ENCODE results near the gene AGRP.
"Not testable (repeated sequence)": the region's sequence is repeated elsewhere in the genome, so short reads cannot be mapped to it uniquely, and the experiment has no call there.

The AGRP gene, protein sequence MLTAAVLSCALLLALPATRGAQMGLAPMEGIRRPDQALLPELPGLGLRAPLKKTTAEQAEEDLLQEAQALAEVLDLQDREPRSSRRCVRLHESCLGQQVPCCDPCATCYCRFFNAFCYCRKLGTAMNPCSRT

DNA sequence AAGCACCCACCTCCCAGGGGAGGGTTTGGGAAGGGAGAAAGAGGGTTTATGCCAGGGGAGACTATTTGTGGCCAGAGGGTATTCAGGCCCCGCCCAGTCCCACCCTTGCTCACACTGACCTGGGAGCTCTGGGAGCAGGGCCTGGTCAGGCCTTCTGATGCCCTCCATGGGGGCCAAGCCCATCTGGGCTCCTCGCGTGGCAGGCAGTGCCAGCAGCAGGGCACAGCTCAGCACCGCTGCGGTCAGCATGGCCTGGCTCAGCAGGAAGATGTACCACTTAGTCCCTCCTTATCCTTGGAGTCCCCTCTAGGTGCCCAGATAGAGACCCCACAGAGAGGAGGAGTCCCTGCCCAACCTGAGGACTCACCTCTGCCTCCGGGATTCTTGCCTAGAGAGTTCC, at the start of gene AGRP:
TSS of gene AGRP (minus strand) at position 398 of the 400 bp plus-strand sequence. CDS start at position 249, 149 bp downstream.
- in situ Hi-C loops (cut with HindIII; ENCODE audit: low pct_ligation_motif_present, low pct_unique_long_range_greater_than_20kb, low sequenced_read_pairs) = no loop called here
- DNase-seq = no peak

DNA sequence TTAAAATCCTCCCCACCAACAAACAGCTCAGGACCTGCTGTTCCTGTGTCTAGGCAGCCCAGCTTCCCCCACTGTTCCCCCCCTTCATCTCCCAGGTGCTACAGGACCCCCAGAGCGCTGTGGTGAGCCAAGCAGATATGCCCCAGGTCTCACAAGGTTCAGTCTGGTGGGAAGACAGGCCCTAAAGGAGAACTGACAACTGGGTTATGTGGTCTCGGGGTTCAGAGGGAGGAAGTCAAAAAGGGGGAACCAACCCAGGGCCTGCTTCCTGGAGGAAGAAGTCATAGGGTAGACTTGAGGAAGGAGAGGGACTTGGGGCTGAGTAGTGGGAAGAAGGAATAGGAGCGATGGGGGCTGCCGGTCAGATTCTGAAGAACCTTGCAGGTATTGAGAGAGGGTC, 47.9 kb upstream of the AGRP start:
- DNase-seq = no peak
- in situ Hi-C loops (cut with HindIII; ENCODE audit: low pct_ligation_motif_present, low pct_unique_long_range_greater_than_20kb, low sequenced_read_pairs) = no loop called here

DNA sequence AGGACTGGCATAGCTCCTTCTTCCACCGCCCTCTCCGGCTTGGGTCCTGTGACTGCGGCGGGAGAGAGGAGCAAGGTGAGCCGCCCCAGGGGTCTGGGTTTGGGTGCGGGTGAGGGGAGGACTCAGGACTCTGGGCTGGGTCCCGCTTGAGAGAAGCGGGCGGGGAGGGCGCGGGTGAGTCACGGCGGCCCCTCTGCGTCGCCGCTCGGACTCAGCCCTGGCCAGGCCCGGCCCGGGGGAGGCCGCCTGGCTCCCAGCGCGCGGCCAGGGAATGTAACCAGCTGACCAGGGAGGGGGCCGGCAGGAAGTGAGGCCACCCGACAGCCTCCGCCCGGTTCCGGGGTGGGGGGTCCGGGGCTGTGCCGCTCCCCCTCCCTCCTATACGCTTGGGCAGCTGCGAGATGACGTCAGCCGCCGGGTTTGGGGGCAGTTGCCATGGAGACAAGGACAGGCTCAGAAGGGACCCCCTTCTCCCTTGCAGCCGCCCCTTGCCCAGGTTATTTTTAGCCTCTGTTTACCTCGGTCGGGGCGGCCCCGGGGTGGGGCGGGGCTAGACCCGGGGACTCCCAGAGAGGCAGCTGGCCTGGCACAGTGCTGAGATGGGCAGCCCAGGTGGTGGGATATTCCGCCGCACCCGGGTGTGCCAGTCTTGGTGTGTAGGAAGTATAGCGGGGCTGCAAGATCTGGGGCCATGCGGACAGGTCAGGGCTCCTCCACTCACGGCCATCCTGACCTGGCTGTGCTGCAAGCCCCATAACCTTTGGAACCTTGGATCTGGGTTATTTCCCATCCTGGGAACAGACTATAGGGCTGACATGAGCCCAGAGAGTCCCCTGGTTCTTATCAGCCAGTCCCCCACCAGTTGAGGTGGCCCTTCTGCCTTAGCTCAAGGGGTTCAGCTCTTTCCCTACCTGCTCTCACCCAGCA, 46.9 kb upstream of the AGRP start:
- peak; percentile 78 for DNase-seq
- in situ Hi-C loops (cut with HindIII; ENCODE audit: low pct_ligation_motif_present, low pct_unique_long_range_greater_than_20kb, low sequenced_read_pairs) = no loop called here

DNA sequence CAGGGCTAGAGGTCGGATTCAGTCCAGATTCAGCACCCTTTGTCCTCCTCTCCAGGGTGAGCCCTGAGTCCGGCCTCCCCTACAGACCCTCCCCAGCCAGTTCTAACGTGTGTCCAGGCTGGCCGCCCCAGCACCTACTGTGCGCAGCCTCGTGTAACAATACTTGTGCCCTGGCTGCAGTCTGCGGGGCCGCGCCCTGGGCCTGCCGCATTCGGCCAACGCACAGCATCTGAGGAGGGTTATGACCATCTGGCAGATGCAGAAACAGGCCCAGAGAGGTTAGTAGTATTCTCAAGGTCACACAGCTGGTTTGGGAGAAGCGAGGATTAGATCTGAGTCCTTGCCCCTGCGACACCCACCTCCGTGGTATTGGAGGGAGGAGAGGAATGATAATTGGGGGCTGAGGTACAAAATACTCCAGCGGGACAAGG, 46.2 kb upstream of the AGRP start:
- DNase-seq = peak; percentile 38
- in situ Hi-C loops (cut with HindIII; ENCODE audit: low pct_ligation_motif_present, low pct_unique_long_range_greater_than_20kb, low sequenced_read_pairs) = no loop called here

DNA sequence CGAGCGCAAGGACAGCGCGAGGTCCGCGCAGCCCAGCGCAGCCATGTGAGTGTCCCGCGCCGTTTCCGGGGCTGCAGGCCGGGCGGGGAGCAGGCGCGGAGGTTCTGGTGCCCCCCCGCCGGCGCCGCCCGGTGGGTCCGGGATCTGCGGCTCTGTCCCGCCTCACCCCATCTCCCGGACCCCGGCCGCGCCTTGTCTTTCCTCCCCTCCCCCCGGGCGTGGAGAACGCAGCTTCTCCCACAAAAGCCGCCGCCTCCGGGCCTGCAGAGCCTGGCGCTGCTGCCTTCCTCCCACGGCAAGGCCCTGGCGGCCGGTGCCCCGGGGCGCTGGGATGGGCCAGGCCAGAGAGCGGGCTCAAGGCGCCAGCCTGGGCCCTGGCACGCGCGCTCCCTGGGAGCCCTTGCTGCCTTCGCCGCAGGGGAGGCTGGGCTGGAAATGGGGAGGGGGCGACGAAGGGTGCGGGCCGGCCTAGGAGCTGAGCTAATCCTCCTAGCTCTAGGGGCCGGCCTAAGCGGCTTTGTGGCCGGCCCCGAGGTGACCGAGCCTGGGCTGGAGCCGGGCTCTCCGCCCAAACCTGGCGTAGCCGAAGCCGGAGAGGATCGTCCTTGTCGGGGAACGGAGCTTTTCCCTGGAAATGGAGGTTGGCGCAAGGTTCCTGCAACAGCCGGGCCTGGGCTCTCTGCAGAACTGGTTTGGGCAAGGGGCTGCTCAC, 45.7 kb upstream of the AGRP start:
- DNase-seq = peak; percentile 51
- in situ Hi-C loops (cut with HindIII; ENCODE audit: low pct_ligation_motif_present, low pct_unique_long_range_greater_than_20kb, low sequenced_read_pairs) = no loop called here

DNA sequence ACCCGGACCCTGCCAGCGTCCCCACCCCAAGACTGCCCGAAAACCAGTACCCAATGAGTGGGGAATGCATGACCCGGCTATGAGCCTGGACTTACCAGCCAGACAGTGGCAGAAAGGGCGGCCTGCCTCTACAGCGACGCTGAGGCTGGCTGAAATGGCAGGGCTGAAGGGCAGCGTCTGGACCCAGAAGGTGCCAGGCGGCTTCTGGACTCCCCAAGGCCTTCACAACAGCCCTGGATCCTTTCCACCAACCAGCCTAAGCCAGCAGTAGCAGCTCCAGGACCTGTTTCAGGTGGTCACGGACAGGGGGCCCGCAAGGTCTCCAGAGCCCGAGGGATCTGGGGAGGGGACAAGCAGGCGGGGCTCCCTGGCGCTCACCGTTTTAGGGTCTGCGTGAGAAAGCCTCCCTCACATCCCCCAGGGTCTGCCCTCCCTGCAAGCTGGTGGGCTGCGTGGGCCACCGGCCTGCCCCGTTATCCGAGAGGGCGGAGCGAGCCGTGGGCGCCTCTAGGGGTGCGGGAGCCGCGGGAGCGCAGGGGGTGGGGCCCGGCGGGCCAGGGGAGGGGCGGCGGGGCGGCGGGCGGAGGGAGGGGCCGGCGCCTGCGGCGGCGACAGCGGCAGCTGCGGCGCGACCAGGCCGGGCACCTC, 45.0 kb upstream of the AGRP start, which contains the start of gene RIPOR1:
TSS of gene RIPOR1 (plus strand) at position 608 of the 648 bp plus-strand sequence. CDS start 9,618 bp downstream, outside the sequence.
- DNase-seq = peak; percentile 53
- in situ Hi-C loops (cut with HindIII; ENCODE audit: low pct_ligation_motif_present, low pct_unique_long_range_greater_than_20kb, low sequenced_read_pairs) = no loop called here

DNA sequence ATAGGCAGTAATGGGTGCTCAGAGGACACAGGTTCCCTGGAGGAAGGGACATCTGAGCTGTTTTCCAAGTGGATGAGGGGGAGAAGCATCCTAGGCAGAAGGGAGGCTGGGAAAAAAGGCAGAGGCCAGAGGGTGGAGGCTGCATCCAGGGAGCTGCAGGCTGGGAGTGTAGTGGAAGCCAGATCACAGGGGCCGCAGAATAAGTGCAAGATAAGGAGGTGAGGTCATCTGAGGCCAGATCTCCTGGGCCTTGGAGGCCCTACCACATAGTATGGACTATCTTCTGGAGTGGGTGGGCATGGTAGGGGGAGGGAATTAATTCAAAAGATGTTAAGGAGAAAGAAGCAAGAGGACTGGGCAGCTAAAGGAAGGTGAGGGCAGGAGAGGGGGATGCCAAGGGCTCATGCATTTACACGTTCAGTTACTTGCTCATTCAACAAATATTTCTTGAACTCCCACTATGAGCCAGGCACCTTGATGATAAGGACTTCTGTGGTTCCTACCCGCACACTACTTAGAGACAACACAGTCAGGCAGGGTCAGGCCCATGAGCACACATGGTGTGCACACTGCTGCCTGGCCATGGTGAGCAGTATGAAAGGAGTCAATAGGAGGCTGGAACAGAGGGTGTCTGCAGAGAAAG, 42.9 kb upstream of the AGRP start:
- DNase-seq = no peak
- in situ Hi-C loops (cut with HindIII; ENCODE audit: low pct_ligation_motif_present, low pct_unique_long_range_greater_than_20kb, low sequenced_read_pairs) = no loop called here

DNA sequence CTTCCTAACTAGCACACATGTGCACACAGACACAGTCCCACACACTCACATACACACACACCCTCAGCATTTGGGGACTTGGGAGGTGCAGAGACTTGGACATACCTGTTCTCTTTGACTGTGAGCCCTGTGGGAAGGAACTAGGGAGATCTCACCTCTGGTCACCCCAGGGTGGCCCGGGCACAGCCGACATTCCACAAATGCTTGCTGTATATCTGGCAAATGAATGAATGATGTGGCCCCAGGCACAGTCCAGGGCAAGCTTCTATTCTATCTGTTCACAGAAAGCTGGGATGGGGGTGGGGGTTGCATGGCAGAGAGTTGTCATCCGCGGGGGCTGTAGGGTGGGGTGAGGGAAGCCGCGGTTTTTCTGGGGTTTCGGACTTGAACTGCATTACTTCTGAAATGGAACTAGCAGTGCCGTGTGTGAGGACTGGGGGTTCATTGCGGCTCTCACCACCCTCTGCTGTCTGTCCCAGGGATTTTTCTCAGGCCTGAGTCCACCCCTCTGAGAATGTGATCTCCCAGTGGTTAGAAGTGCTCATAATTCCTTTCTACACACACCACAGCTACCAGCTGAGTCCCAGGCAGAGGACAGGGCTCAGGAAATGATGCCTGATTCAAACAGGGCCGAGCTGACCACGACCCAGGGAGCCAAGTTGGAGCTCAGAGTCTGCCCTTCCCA, 42.0 kb upstream of the AGRP start:
- in situ Hi-C loops (cut with HindIII; ENCODE audit: low pct_ligation_motif_present, low pct_unique_long_range_greater_than_20kb, low sequenced_read_pairs) = no loop called here
- DNase-seq = peak; percentile 35

DNA sequence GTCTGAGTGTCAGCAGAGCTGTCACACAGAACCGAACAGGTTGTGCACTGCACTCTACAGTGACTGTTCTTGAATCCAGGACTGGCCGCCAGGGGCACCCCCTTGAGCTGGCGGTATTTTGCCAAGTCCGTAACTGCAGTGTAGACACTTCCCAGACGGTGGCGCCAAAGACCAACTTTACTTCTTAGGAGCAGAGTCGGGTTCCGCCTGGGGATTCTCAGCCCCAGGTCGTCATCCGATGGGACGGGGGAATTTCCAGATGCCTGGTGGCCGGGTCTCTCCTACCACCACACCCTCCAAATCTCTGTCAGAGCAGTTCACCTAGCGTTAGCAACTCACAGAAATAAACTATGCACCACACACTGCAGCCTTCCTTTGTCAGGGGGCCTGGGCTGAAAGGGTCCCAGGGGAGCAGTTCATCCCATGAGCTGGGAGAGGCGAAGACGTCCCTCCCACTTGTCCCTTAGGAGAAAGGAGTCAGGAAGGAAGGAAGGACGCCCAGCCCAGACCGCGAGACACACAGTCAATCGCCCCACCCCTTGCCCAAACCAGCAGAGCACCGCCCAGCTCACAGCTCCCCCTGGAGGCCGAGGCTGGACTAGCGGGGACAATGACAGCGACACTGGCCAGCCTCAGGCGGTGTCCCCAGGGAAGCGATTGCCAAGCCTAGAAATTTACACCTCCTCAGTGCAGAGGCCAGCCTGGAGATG, 37.9 kb upstream of the AGRP start:
- in situ Hi-C loops (cut with HindIII; ENCODE audit: low pct_ligation_motif_present, low pct_unique_long_range_greater_than_20kb, low sequenced_read_pairs) = no loop called here

DNA sequence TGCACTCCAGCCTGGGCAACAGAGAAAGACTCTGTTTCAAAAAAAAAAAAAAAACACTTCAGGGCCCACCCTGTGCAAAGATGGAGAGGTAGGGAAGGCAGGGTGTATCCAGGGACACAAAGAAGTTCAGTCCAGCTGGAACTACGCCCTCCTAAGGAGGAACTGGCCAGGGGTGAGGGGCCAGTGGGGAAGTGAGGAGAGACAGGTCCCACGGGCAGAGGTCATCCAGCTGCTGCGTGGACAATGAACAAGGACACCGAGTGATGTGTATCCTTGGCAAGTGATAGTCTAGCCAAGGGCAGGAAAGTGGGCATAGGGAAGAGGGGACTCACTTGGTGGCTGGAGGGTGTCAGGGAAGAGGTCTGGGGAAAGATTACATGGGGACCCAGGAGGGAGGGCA, 35.9 kb upstream of the AGRP start:
- no peak for DNase-seq
- in situ Hi-C loops (cut with HindIII; ENCODE audit: low pct_ligation_motif_present, low pct_unique_long_range_greater_than_20kb, low sequenced_read_pairs) = no loop called here

More for the DNA sequence above, 37.9 kb upstream of the AGRP start:
- peak; percentile 98 for DNase-seq

DNA sequence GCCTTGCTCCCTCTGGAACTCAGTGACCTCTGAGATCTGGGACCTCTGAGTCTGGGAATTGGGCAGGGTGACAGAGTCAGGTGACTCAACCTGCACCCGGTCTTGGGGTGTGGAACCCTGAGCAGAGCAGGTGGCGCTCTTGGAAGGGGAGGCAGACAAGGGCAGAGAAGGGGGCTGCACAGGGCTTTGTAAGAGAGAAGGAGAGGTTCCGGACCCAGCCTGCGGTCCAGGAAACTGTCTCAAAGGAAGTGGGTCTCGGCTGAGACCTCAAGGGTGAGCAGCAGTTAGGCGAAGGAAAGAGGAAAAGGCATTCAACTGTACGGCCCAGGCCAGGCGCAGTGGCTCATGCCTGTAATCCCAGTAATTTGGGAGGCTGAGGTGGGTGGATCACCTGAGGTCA, 35.3 kb upstream of the AGRP start:
- in situ Hi-C loops (cut with HindIII; ENCODE audit: low pct_ligation_motif_present, low pct_unique_long_range_greater_than_20kb, low sequenced_read_pairs) = no loop called here
- DNase-seq = no peak

DNA sequence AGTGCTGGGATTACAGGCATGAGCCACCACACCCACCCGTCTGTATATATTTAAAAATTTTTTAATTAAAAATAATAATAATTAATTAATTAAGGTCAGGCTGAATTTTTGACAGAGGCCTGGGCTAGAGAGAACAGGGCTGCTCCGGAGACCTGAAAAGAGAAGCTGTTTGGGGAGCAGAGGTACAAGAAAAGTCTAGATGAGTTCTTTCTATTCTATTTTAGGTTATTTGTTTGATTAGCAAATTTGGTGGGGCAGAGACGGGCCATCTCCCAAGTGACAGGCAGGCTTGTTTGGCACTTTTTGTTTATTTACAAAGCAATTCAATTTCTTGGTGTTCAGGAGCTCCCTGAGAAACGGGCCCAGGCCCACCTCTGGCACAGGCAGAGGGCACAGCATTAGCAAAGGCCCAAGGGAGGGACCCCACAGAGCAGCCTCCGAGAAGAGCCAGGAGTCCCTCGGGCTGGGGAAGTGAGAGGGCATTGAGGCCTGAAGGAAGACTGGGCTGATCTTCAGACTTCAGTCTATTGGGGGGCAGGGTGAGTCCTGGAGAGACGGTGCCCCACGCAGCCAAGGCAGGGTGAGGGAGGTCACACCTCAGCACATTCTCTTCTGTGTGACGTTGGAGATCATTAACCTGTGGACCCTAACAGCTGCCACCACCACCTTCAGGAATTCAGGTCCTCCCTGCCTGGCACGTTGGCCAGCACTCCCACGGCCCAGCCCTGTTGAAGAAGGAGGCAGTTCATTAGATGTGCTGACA, 34.5 kb upstream of the AGRP start:
- in situ Hi-C loops (cut with HindIII; ENCODE audit: low pct_ligation_motif_present, low pct_unique_long_range_greater_than_20kb, low sequenced_read_pairs) = no loop called here
- peak; percentile 65 for DNase-seq

DNA sequence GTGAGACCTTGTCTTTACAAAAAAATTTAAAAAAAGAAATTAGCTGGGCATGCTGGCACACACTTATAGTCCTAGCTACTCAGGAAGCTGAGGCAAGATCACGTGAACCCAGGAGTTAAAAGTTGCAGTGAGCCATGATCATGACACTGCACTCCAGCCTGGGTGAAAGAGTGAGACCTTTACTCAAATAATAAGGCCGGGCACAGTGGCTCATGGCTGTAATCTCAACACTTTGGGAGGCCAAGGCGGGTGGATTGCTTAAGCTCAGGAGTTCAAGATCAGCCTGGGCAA, 33.8 kb upstream of the AGRP start:
- no peak for DNase-seq
- in situ Hi-C loops (cut with HindIII; ENCODE audit: low pct_ligation_motif_present, low pct_unique_long_range_greater_than_20kb, low sequenced_read_pairs) = no loop called here

DNA sequence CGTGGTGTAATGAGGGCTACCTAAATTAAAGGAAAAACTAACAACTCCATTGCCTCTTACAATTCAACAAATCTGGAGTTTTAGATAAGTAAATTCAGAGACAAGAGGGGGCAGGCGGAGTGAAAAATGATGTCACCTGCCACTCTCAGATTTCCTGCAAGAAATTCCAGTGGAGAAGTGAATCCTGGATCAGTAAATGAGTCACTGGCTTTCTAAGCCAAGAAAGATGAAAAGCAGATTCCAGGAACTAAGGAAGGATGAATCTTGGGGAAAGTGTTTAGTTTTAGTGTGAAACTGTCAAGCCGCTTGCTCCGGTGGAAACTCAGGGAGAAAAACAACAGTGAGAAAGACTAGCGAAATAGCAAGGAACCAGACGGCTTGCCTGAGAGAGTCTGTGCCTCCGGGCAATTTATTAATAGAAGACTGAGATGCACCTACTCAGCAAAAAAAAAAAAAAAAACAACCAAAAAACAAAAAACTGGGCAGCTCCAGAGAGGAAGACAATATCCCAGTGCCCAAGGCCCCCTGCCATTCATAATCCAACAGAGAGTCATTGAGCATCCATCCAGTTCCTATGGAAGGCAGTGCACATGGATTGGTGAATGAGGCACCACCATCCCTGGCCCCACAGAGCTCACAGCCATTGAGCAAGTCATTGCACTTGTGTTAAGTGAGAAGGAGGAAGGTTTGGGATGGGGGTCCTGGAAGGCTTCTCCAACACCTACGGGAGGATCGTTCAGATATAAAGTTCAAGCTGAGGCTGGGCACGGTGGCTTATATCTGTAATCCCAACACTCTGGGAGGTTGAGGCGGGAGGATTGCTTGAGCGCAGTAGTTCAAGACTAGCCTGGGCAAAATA, 33.2 kb upstream of the AGRP start:
- in situ Hi-C loops (cut with HindIII; ENCODE audit: low pct_ligation_motif_present, low pct_unique_long_range_greater_than_20kb, low sequenced_read_pairs) = no loop called here
- DNase-seq = peak; percentile 96

DNA sequence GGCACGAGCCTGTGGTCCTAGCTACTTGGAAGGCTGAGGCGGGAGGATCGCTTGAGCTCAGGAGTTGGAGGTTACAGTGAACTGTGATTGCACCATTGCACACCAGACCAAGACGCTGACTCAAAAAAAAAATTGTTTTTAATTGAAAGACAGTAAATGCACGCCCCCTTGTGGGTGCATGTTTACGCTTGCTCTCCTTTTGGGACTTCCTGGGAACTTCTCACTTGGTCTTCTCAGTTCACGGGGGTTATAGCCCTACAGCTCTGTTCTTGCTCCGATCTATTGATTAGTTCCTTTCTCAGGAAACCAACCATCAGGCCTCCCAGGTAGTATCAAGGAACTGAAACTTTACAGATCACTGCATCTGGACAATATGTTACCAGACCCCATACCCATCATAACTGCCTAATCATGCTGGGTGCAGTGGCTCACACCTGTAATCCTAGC, 31.1 kb upstream of the AGRP start:
- DNase-seq = peak; percentile 94
- in situ Hi-C loops (cut with HindIII; ENCODE audit: low pct_ligation_motif_present, low pct_unique_long_range_greater_than_20kb, low sequenced_read_pairs) = no loop called here

DNA sequence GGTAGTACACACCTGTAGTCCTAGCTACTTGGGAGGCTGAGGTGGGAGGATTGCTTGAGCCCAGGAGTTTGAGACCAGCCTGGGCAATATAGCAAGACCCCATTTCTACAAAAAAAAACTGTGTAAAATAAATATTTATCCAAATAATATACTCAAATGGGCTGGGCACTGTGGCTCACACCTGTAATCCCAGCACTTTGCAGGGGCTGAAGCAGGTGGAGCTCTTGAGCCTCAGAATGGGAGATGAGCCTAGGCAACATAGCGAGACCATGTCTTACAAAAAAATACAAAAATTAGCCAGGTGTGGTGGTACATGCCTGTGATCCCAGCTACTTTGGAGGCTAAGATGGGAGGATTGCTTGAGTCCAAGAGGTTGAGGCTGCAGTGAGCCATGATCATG, 30.5 kb upstream of the AGRP start:
- in situ Hi-C loops (cut with HindIII; ENCODE audit: low pct_ligation_motif_present, low pct_unique_long_range_greater_than_20kb, low sequenced_read_pairs); DNase-seq: not testable (repeated sequence)
